Measurements from ENCODE around the gene FAF1.

GRCh38 chr1:50742523-50742922 lies 217.5 kb downstream of the FAF1 start:
- TF ChIP-seq BHLHE40 (IDR thresholded peaks at IDR 0.05; ENCODE audit: borderline replicate concordance) (no peak), NFRKB (IDR thresholded peaks at IDR 0.05) (no peak)
